Stomach (tissue), 9 donors: ENCODE measurements around the gene MSX1. TPM values are rescaled to one million over a fixed set of nuclear protein-coding genes. Genes with fewer than 3 reads are reported as not detected.

Experiments used
- DNase-seq, 2 donors: peaks; one replicate each; pipeline versions ENCODE4 v3.0.0 to v3.0.0-alpha.2; 2013 to 2019
- H3K27ac ChIP-seq, 5 donors: fragments of 200-600 bp in 4 of 5; sonication (generic) in 4 of 5; one replicate each; pipeline ENCODE4 v1.5.1; 2013 to 2019; ENCODE audit warnings: mild to moderate bottlenecking in 1 of 5, moderate library complexity in 1 of 5
- H3K27me3 ChIP-seq, 3 donors: fragments of 200-600 bp; sonication (generic); one replicate each; pipeline ENCODE4 v1.5.1; 2017 to 2019; ENCODE audit warnings: mixed run types in 1 of 3
- H3K36me3 ChIP-seq, 4 donors: fragments of 200-600 bp; sonication (generic); 1 replicate in 3 of 4; 2 replicates in 1 of 4; pipeline ENCODE4 v1.5.1; 2016 to 2019
- H3K4me1 ChIP-seq, 4 donors: fragments of 200-600 bp; sonication (generic); one replicate each; pipeline ENCODE4 v1.5.1; 2016 to 2019
- H3K4me3 ChIP-seq, 4 donors: fragments of 200-600 bp; sonication (generic) in 3 of 4; one replicate each; pipeline ENCODE4 v1.5.1; 2016 to 2019; ENCODE audit warnings: mild to moderate bottlenecking in 1 of 4
- H3K9me3 ChIP-seq, 4 donors: fragments of 200-600 bp; sonication (generic); one replicate each; pipeline ENCODE4 v1.5.1; 2016 to 2019
- CTCF ChIP-seq, 7 experiments: fragments of 450-650 bp in 4 of 7; fragments of 200-600 bp in 3 of 7; sonication (generic) in 3 of 7; IDR thresholded peaks; one replicate each; pipeline ENCODE4 v1.5.1; 2016 to 2019; ENCODE audit warnings: antibody characterized with exemption in 7 of 7, control low read depth in 2 of 7, mild to moderate bottlenecking in 1 of 7
- EP300 ChIP-seq: sonication (generic); formaldehyde crosslinking; IDR thresholded peaks from one replicate; pipeline ENCODE4 v1.6.1; 2017; ENCODE audit warnings: antibody characterized with exemption
- POLR2A ChIP-seq, 4 donors: fragments of 450-650 bp; IDR thresholded peaks; one replicate each; pipeline ENCODE4 v1.6.1; 2016; ENCODE audit warnings: antibody characterized with exemption in 4 of 4, control low read depth in 2 of 4, mild to moderate bottlenecking in 1 of 4, moderate library complexity in 1 of 4
- POLR2AphosphoS5 ChIP-seq, 3 donors: sonication (generic); formaldehyde crosslinking; IDR thresholded peaks; one replicate each; pipeline ENCODE4 v1.6.1; 2016; ENCODE audit warnings: antibody characterized with exemption in 3 of 3
- WGBS, 5 donors: extraction: QIAGEN DNeasy Blood & Tissue Kit in 3 of 5; methylation state at CpG; one replicate each; pipeline versions ENCODE4 v1.1.5 to v1.1.7; 2013 to 2018; 5-methylcytosine and 5-hydroxymethylcytosine counted together
- intact Hi-C: fragments of 100-400 bp; cut with DNase I; formaldehyde crosslinking; loops from one replicate; pipeline ENCODE4 v1.15.1; 2023; ENCODE audit warnings: low total_unique reads
- polyA plus RNA-seq, 3 donors: library from polyadenylated mRNA; stranded (reverse); fragments of 200-250 nt; gene quantifications; one replicate each; pipeline ENCODE4 v1.2.3, GENCODE V29; 2013
- total RNA-seq, 5 donors: library from RNA; depleted of rRNA; stranded (reverse); fragments of >200 nt; gene quantifications; one replicate each; pipeline versions ENCODE4 v1.1.0 to v1.2.3, GENCODE V29; 2014 to 2016
- donor health status: healthy with polysubstance abuse.
- donor health status: Bipolar disorder and iron deficiency.
- donor health status: healthy.

Gene MSX1
- total and polyA plus RNA-seq, 8 donors = 0.55 to 6.5 (median 1.1) TPM; not detected in 3

- H3K4me3 ChIP-seq = no peak overlapping the region
- H3K27me3 ChIP-seq = peaks cover 37 to 100% (median 94%) of the 10 kb centered on the region in 3 donors
- H3K9me3 ChIP-seq = peaks cover 0 to 21% (median 0%) of the 10 kb centered on the region in 4 donors
- no peak overlapping the region for H3K27ac ChIP-seq
- intact Hi-C loops = no loop called here
- H3K36me3 ChIP-seq = no peaks in the 10 kb centered on the region
- peaks cover 39 to 67% (median 56%) of the 10 kb centered on the region in 4 donors for H3K4me1 ChIP-seq
- WGBS, 5 donors = 4 to 9% (median 8%) methylated on average over 29 to 31 of the region's 31 CpGs
- no peak for DNase-seq
- TF ChIP-seq POLR2A (IDR thresholded peaks at IDR 0.05) = no peak
- TF ChIP-seq CTCF (IDR thresholded peaks at IDR 0.05) = no peak
- TF ChIP-seq EP300 = no peak
- no peak for TF ChIP-seq POLR2AphosphoS5 (IDR thresholded peaks at IDR 0.05)
Measured at GRCh38 chr4:4854649-4855295, 4.7 kb upstream of the MSX1 start.

GRCh38 chr4:4855301-4856070 is 4.0 kb upstream of the MSX1 start:
- intact Hi-C loops = no loop called here
- WGBS, 5 donors = 4 to 14% (median 6%) methylated on average over 31 to 33 of the region's 33 CpGs
- no peak for TF ChIP-seq EP300
- TF ChIP-seq POLR2AphosphoS5 (IDR thresholded peaks at IDR 0.05) = no peak
- TF ChIP-seq POLR2A (IDR thresholded peaks at IDR 0.05) = no peak
- TF ChIP-seq CTCF (IDR thresholded peaks at IDR 0.05) = no peak

GRCh38 chr4:4856071-4857000 is 3.1 kb upstream of the MSX1 start:
- Histone ChIP-seq H3K27me3 (peaks cover 48 to 100% (median 98%) of the 10 kb centered on the region in 3 donors), H3K36me3 (no peaks in the 10 kb centered on the region), H3K9me3 (peaks cover 0 to 21% (median 0%) of the 10 kb centered on the region in 4 donors), H3K27ac (no peak overlapping the region), H3K4me1 (peaks cover 54 to 82% (median 71%) of the 10 kb centered on the region in 4 donors), H3K4me3 (peak overlapping the region; percentile 23 to 52 (median 24))
- intact Hi-C loops = no loop called here
- TF ChIP-seq CTCF (IDR thresholded peaks at IDR 0.05) (no peak), EP300 (no peak), POLR2A (IDR thresholded peaks at IDR 0.05) (no peak), POLR2AphosphoS5 (IDR thresholded peaks at IDR 0.05) (no peak)
- peak in 1 of 2 donors; percentile 61 for DNase-seq
- 1 to 4% (median 1%) methylated on average over 38 to 61 of the region's 61 CpGs for WGBS, 5 donors

More at GRCh38 chr4:4855301-4856070, 4.0 kb upstream of the MSX1 start:
- no peak overlapping the region for H3K27ac ChIP-seq
- no peaks in the 10 kb centered on the region for H3K36me3 ChIP-seq
- no peak overlapping the region for H3K4me3 ChIP-seq
- H3K9me3 ChIP-seq = peaks cover 0 to 21% (median 0%) of the 10 kb centered on the region in 4 donors
- peaks cover 46 to 74% (median 63%) of the 10 kb centered on the region in 4 donors for H3K4me1 ChIP-seq
- H3K27me3 ChIP-seq = peaks cover 41 to 100% (median 96%) of the 10 kb centered on the region in 3 donors
- no peak for DNase-seq
